HG03159 (cell line): ENCODE data around the gene NTM.
"Not testable (repeated sequence)": the region's sequence is repeated elsewhere in the genome, so short reads cannot be mapped to it uniquely, and the experiment has no call there.

Experiments used
- ATAC-seq: cut with Tn5 transposase; IDR thresholded peaks from one replicate; pipeline ENCODE4 v1.9.1; 2021; ENCODE audit warnings: mild to moderate bottlenecking, moderate library complexity; ENCODE audit not compliant: unreplicated experiment

Gene NTM

GRCh38 chr11:132310390-132311375, 940.3 kb downstream of the NTM start:
- ATAC-seq: no peak

GRCh38 chr11:132311703-132312102, 941.3 kb downstream of the NTM start:
- ATAC-seq: no peak

- ATAC-seq: no peak
Measured at GRCh38 chr11:132312161-132312560, 941.7 kb downstream of the NTM start.

- no peak for ATAC-seq
Measured at GRCh38 chr11:132312701-132313111, 942.3 kb downstream of the NTM start.

GRCh38 chr11:132314911-132315455, 944.6 kb downstream of the NTM start:
- no peak for ATAC-seq

- ATAC-seq: no peak
Measured at GRCh38 chr11:132315696-132316095, 945.3 kb downstream of the NTM start.

- ATAC-seq: no peak
Measured at GRCh38 chr11:132318421-132319157, 948.2 kb downstream of the NTM start.

- ATAC-seq: not testable (repeated sequence)
Measured at GRCh38 chr11:132319419-132319818, 949.0 kb downstream of the NTM start.

- ATAC-seq: no peak
Measured at GRCh38 chr11:132330515-132330914, 960.1 kb downstream of the NTM start.

GRCh38 chr11:132332521-132332920, 962.1 kb downstream of the NTM start:
- no peak for ATAC-seq

GRCh38 chr11:132334769-132335280, 964.4 kb downstream of the NTM start:
- ATAC-seq: no peak

- no peak for ATAC-seq
Measured at GRCh38 chr11:132335311-132335710, 964.9 kb downstream of the NTM start.

GRCh38 chr11:132336781-132337535, 966.5 kb downstream of the NTM start:
- no peak for ATAC-seq

- ATAC-seq: no peak
Measured at GRCh38 chr11:132337819-132338416, 967.5 kb downstream of the NTM start.

- ATAC-seq: no peak
Measured at GRCh38 chr11:132342408-132342807, 972.0 kb downstream of the NTM start.

- no peak for ATAC-seq
Measured at GRCh38 chr11:132343445-132344175, 973.2 kb downstream of the NTM start.

GRCh38 chr11:132346558-132347148, 976.2 kb downstream of the NTM start:
- no peak for ATAC-seq

GRCh38 chr11:132347156-132348090, 977.0 kb downstream of the NTM start:
- ATAC-seq: no peak
